HuH-7 (cell line): Measurements from ENCODE around the gene SSC5D.
"Not testable (repeated sequence)": the region's sequence is repeated elsewhere in the genome, so short reads cannot be mapped to it uniquely, and the experiment has no call there.

Experiments
- DNase-seq: peaks from one replicate; pipeline ENCODE4 v3.0.0; 2011; ENCODE audit warnings: low spot score

The SSC5D gene

DNA sequence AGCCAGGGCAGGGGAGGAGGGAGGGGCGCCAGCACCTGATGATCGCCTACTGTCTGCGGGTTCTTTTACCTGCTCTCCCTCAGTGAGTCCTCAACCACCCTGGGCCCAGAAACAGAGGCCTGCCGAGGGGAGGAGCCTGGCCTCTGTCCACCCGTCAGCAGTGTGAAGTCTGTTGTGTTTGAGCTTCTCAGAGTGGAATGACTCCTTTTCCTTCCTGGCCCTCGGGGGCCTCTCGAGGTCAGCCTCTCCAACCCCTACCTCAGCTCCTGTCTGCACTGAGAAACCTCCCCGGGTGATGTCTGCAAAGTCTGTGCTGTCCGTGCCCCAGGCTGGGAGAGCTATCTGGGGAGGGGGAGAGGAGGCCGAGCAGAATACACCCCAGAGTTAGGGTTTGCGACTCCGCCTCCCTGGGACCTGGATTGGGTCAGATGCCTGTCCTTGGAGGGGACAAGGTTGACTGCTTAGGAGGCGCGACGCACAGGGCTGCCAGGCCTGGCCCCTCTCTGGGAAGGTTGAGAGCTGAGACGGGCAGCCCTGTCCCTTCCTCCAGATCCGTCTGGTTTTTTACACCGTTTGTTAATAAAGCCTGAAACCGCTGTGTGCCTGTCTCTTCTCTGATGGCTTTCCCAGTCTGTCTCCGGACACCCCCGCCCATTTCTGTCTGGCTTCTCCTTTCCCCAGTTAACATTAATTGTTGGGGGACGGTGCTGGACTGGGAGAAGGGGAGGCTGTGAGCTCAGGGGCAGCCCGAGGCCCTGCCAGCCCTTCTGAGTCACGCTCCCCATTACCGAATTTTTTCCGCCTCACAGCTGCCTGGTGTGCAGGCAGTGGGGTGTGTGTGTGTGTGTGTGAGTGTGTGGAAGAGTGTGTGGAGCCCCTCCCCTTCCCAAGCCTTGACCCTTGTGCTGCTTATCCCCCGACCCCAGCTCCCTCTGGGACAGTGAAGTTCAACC lies 989 bp upstream of the SSC5D start:
- DNase-seq, result no peak

DNA sequence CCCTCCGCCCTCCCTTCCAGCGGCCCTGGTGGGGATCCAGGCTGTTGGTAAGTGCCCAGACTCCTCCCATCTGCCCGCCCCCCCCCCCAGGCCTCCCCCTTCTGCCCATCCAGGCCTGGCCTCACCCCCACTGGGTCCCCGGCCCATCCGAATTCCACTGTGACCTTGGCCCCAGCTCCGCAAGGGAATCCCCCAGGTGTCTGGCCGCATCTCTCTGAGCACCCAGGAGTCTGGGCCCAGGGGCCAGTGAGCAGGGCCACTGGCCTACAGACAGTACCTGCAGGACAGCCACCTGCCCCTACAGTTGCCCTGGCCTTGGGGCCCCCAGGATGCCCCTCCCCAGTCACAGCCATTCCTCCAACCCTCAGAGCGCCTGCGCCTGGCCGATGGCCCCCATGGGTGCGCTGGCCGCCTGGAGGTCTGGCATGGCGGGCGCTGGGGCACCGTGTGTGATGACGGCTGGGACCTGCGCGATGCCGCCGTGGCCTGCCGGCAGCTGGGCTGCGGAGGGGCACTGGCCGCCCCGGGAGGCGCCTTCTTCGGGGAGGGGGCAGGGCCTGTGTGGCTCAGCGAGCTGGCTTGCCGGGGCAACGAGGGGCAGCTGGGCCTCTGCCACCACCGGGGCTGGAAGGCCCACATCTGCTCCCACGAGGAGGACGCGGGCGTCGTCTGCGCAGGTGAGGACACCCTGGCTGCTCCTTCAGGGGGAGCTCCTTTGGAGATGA lies 912 bp downstream of the SSC5D start:
- DNase-seq, result no peak

DNA sequence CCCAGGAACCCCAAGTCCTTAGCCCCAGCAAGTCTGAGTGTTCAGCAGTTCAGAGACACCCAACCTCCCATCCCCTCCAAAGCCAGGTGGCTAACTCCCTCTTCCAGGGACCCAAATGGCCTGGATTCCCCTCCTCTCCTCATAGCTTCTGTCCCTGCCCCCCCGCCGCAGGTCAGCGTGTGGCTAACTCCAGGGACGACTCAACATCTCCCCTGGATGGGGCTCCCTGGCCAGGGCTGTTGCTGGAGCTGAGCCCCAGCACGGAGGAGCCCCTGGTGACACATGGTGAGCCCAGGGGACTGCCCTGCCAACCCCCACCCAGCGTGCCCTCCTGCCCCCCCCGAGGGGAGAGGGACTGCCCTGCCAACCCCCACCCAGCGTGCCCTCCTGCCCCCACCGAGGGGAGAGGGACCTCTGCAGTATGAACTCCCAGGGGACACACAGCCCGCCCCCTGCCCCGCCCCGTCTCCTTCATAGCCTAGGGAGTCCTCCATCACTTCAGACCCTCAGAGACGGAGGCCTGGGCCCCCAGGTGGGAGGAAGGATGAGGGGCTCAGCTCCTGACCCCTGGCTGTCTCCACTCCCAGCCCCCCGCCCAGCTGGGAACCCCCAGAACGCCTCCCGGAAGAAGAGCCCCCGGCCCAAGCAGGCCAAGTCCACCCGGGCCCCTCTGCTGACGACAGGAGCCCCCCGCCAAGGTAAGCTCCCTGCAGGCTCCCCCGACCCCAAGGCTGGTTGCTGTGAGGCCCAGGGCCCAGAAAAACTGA lies 1.7 kb downstream of the SSC5D start:
- DNase-seq, result no peak

DNA sequence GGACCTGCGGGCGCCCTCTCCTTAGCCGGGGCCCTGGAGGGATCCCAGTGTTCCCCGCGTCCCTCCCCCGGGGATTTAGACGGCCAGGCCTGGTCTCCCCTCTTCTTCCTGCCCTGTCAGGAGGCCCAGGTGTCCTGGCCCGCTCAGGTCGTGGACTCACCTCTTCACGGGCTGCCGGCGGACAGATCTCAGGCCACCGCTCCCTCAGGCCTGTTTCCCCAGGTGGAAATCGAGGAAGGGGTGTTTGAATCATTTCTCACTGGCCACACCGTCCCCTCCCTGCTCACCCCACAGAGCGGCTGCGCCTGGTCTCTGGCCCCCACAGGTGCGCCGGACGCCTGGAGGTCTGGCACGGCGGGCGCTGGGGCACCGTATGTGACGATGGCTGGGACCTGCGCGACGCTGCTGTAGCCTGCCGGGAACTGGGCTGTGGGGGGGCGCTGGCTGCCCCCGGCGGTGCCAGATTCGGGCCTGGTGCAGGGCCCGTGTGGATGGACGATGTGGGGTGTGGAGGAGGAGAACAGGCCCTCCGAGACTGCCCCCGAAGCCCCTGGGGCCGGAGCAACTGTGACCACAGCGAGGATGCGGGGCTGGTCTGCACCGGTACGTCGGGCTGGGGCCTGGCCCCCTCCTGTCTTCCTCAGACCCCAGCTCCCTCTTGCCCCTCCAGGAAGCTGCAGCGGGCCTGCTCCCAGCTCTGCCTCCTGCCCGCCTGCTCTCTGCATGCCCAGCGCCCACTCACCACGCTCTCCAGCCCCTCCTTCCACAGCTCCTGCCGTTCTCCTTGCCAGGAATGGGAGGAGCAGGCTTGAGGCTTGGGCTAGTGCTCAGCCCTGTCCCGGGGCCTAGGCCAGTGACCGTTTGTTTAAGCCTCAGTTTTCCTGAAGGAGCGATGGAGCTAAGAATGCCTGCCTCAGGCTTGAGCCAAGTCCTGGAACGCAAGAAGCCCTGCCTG lies 2.5 kb downstream of the SSC5D start:
- no peak for DNase-seq

DNA sequence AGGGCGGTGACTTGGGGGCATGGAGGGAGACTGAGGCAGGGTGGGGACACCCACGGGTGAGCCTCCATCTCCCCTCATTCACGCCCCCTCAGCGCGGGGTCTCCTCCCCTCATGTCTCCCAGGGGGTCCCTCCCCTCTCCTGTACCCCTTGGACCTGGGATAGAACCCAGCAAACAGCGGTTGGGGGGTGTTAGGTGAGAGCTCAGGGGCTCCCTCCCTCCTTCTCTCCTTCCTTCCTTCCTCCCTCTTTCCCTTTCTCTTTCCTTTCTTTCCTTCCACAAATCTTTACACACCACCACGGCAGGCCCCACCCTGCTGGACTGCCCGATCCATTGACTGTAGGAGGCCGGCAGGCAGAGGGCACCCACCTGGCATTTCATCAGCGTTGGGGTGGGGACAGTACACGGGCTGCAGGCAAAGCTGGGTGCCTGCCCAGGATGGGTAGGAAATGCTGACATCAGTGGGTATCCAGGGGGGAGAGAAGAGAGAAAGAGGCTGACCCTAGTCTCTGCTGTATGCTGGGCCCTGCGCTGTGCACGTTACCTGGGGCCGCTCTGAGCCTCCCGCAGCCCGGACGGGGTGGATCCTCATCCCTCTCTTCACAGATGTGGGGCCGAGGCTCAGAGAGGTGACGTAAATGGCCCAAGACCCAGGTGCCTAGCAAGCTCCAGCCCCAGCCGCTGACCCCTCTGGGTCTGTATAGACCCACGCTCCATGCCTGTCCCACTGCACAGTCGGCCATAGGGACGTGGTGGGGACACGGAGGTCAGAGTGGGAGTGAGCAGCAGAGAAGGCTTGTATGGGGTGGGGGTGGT lies 3.5 kb downstream of the SSC5D start:
- no peak for DNase-seq

DNA sequence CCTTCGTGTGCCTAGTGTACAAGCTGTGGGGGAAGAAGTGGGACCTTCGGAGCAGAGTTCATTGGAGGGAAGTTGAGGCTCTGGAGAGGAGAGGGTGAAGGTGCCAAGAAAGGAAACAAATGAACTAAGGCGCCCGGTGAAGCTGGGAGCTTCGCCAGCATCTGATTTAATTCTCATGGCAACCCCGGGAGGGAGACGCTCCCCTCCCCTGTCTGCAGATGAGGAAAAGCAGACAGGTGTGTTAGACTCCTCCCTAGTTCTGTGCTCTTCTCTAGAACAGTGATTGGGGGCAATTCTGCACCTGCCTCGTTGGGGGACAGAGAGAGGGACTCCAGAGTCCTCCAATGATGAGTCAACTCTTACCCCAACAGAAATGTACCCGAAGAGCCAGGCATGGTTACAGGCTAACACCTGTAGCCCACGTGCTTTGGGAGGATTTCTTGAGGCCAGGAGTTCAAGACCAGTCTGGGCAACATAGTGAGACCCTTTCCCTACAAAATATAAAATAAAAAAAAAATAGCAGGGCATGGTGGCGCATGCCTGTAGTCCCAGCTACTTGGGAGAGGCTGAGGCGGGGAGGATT lies 4.2 kb downstream of the SSC5D start:
- no peak for DNase-seq

DNA sequence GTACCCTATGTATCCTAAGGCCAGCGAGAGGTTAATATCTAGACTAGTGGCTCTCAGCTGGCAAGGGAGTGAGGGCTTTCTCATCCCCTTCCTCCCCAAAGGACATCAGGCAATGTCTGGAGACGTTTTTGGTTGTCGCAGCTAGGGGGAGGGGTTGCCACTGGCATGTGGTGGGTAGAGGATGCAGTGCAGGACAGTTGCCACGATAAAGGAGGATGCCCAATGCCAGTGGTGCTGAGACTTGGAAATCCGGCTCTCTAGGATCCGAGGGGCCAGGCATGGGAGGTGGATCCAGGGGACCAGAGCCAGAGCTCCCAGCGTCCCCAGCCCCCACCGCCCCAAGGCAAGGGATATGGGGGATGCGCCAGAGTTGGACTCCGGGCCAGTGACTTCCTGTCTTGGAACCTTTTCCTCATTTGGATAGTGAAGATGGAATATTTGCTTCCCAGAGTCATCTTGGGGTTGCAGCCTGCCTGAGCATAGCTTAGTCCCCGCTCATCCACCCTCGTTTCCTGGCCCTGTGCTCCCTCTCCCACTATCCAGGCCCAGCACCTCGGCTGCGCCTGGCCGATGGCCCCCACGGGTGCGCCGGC lies 4.9 kb downstream of the SSC5D start:
- DNase-seq, result no peak

DNA sequence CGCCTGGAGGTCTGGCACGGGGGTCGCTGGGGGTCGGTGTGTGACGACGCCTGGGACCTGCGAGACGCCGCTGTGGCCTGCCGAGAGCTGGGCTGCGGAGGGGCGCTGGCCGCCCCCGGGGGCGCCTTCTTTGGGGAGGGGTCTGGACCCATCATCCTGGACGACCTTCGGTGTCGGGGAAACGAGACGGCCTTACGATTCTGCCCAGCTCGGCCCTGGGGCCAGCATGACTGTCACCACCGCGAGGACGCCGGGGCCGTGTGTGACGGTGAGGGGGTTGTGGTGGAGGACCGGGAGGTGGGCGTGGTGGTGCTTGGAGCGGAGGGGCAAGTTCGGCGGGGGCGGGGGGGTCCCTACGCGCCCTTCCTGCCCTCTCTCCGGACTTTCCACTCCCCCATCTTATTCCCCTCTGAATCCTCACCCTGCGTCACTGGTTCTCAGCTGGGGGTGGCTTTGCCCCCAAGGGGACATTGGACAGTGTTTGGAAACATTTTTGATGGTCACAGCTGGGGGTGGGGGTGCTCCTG lies 5.5 kb downstream of the SSC5D start:
- no peak for DNase-seq

DNA sequence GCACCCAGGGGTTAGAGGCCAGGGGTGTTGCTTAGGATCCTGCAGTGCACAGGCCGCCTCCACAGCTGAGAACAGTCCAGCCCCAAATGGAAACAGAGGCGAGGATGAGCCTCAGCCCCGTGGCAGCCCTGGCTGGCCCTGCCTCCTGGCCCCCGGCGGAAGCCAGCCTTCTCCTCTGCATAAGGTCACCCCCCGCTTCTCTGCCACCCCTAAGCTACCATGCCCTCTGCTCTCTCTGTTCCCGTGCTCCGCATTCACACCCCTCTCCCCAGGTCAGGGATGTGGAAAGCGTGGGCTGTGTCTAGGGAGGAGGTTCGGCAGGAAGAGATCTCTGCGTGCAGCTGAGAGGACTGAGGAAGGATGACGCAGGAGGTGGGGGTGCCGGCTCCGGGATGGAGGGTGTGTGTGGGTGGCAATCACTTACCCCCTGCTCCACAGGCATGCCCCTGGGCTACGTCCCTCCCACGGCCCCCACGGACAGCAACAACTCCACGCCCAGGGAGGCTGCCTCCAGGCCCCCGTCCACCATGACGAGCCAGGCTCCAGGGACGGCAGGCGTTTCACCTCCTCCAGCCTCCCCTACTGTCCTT lies 6.0 kb downstream of the SSC5D start:
- DNase-seq, result no peak

DNA sequence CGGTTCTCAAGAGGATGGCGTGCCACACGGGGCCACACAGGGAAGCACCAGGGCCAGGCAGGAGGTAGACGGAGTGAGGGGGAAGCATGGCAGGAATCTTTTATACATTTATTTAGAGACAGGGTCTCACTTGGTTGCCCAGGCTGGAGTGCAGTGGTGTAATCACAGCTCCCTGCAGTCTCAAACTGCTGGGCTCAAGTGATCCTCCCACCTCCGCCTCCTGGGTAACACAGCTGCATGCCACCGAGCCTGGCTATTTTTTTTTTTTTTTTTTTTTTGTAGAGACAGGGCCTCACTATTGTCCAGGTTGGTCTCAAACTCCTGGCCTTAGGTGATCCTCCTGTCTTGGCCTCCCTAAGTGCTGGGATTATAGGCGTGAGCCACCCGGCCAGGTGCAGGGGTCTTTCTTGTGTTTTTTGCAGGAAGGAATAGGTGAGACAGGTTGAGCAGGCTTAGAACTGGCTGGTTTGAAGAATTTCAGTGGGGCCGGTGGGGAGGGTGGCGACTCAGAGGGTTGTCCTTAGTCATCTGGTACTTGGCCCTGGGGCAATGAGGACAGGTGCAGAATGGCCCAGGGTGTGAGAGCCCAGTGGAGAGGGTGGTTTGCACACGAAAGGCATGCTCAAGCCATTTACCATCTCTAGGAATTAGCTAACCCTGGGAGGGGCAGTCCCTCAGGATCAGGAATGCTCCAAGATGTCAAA lies 7.6 kb downstream of the SSC5D start:
- DNase-seq, result no peak

DNA sequence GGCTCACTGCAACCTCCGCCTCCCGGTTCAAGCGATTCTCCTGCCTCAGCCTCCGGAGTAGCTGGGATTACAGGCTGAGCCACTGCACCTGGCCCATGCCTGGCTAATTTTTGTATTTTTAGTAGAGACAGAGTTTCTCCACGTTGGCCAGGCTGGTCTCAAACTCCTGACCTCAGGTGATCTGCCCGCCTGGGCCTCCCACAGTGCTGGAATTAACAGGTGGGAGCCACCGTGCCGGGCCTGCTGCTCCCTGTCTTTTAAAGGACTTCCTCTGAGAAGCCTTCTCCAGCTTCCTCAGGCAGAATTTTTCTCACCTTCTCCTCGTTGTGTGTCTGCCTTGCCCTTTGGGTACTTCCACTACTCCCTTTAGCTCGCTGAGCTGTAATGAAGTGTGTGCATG lies 8.6 kb downstream of the SSC5D start:
- not testable (repeated sequence) for DNase-seq

DNA sequence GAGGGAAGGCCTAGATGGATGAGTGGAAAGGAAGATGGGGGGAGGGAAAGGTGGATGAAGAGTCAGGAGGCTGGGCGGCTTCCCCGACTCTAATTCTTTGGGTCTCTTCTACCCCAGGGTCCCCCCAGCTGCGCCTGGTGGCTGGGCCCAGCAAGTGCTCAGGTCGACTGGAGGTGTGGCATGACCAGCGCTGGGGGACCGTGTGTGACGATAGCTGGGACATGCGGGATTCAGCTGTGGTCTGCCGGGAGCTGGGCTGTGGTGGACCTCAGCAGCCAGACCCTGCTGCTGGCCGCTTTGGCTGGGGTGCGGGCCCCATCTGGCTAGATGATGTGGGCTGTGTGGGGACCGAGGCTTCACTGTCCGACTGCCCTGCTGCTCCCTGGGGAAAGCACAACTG lies 9.5 kb downstream of the SSC5D start:
- DNase-seq, result no peak

DNA sequence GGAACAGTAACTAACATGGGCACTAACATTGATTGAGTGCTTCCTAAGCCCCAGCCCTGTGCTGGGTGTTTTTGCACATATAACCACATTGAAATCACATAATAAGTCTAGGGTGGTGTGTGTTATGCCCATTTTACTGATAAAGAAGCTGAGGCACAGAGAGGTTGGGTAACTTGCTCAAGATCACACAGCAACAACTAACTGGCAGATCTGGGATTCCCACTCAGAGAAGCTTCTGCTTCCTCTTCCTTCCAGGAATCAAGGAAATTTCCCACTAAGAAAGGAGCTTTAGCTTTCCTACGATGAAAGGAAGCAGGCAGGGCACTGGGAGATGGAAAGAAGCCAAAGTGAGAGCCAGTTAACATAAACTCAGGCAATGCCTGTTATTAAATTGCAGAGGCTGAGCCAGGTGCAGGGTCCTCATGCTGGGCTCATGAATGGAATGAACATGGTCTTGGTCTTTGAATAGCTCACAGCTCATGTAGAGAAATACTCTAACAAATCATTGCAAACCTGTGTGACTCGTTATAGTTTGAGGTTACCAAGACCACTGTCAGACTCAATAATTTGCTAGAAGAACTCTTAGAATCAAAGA lies 10.1 kb downstream of the SSC5D start:
- DNase-seq, result no peak

DNA sequence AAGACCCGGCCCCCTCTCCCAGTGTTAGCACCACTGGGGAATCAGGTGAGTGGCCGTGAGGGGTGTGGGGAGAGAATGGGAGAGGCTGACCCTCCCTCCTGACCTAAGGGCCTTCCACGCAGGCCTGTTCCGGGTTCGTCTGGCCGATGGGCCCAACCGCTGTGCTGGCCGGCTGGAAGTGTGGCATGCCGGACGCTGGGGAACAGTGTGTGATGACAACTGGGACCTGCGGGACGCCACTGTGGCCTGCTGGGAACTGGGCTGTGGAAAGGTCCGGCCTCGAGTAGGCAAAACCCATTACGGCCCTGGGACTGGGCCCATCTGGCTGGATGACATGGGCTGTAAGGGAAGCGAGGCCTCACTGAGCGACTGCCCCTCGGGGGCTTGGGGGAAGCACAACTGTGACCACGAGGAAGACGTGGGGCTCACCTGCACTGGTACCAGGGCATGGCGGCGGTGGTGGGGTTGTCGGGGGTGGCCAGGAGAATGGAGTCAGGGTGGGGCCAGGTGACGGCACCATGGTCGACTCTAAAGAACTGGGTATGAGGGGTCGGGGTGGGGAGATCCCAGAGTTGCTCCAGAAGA lies 12.2 kb downstream of the SSC5D start:
- no peak for DNase-seq

DNA sequence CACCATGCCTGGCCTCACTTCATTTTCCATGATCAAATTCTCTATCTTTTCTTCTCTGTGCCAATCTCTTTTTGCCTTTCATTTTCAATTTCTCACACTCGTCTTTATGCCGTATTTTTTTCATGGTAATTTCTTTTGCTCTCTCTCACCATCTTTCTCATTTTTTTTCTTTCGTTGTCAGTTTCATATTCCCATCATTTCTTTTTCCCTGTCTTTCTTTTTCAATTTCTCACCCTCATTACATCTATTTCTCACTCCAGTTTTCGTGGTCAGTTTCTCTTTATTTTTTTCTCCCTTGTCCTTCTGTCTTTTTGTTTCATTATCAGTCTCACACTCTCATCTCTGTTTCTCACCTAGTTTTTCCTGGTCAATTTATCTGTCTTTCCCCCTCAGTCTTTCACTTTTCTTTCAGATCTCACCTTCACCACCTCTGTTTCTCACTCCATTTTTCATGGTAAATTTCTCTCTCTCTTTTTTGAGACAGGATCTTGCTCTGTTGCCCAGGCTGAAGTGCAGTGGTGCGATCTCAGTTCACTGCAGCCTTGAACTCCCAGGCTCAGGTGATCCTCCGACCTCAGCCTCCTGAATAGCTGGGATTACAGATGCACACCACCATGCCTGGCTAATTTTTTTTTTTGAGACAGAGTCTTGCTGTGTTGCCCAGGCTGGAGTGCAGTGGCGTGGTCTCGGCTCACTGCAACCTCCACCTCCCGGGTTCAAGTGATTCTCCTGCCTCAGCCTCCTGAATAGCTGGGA lies 14.1 kb downstream of the SSC5D start:
- DNase-seq, result no peak

DNA sequence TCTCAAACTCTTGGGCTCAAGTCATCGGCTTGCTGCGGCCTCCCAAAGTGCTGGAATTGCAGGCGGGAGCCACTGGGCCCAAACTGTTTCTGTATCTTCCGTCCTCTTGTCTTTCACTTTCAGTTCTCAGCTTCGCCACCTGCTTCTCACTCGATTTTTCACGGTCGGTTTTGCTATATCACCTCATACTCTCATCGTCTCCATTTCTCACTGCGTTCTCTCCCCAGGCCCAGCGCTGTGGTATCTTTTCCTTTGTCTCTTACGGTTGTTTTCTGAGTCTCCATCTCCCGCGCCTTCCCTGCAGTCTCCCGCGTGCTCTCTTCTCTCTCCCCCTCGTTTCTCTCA lies 14.9 kb downstream of the SSC5D start:
- DNase-seq, result no peak
